Activated T-cell treated with anti-CD3 and anti-CD28 coated beads, Interleukin-2, amount 50 U/mL, for 4 hours (primary cell): ENCODE results near the gene TMEM164. TPM values are rescaled to one million over a fixed set of nuclear protein-coding genes. Genes with fewer than 3 reads are reported as not detected.

Experiments
- ATAC-seq, 2 donors: fragments of 200-7000 bp; cut with Tn5 transposase; one replicate each; pipeline ENCODE4 v1.10.0; 2021
- DNase-seq: peaks from one replicate; pipeline ENCODE4 v3.0.0-alpha.2; 2020
- H3K27me3 Mint-ChIP-seq: one replicate; pipeline ENCODE4 v1.8.0; 2021; ENCODE audit warnings: low read depth, mixed read lengths
- H3K36me3 Mint-ChIP-seq: one replicate; pipeline ENCODE4 v1.8.0; 2022; ENCODE audit warnings: mixed read lengths; ENCODE audit not compliant: insufficient read depth
- H3K4me1 Mint-ChIP-seq: one replicate; pipeline ENCODE4 v1.8.0; 2021; ENCODE audit warnings: low read depth, mixed read lengths
- H3K4me3 Mint-ChIP-seq: one replicate; pipeline ENCODE4 v1.8.0; 2021; ENCODE audit warnings: mild to moderate bottlenecking, moderate library complexity, mixed read lengths
- H3K9me3 Mint-ChIP-seq: one replicate; pipeline ENCODE4 v1.8.0; 2021; ENCODE audit warnings: mixed read lengths
- total RNA-seq, 3 donors: library from RNA; stranded (reverse); gene quantifications; one replicate each; pipeline ENCODE4 v1.2.1, GENCODE V29; 2021

Gene TMEM164
- total RNA-seq, 3 donors from 2014 or later, result 8.6 to 10.6 (median 10.5) TPM

DNA sequence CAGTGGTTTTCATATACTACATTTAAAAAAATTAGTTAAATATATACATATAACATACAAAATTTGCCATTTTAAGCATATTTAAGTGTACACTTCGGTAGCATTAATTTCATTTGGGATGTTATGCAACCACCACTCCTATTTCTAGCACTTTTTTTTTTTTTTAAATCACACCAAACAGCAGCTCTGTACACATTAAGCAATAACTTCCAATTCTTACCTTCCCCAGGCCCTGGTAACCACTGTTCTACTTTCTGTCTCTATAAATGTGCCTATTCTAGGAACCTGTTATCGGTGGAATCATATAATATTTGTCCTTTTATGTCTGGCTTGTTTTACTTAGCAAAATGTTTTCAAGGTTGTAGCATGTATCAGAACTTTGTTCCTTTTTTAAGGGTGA, 39.1 kb downstream of the TMEM164 start:
- ATAC-seq (no peak), DNase-seq (no peak)
- Mint-ChIP-seq H3K27me3 (no peaks in the 10 kb centered on the region), H3K4me3 (no peak overlapping the region), H3K36me3 (no peaks in the 10 kb centered on the region), H3K4me1 (peaks cover 17% of the 10 kb centered on the region), H3K9me3 (no peaks in the 10 kb centered on the region)

DNA sequence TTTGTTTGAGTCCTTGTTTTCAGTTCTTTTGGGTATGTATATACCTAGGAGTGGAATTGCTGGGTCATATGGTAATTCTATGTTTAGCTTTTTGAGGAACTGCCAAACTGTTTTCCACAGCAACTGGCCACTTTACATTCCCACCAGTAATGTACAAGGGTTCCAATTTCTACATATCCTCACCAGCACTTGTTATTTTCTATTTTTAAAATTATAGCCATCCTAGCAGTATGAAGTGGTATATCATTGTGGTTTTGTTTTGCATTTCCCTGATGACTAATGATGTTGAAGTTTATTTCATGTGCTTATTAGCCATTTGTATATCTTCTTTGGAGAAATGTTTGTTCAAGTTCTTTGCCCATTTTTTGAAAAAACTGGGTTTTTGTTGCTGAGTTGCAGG, 39.6 kb downstream of the TMEM164 start:
- no peaks in the 10 kb centered on the region for H3K9me3 Mint-ChIP-seq
- no peak for ATAC-seq
- H3K27me3 Mint-ChIP-seq, result no peaks in the 10 kb centered on the region
- H3K4me3 Mint-ChIP-seq, result no peak overlapping the region
- peaks cover 16% of the 10 kb centered on the region for H3K4me1 Mint-ChIP-seq
- no peak for DNase-seq
- H3K36me3 Mint-ChIP-seq, result no peaks in the 10 kb centered on the region

DNA sequence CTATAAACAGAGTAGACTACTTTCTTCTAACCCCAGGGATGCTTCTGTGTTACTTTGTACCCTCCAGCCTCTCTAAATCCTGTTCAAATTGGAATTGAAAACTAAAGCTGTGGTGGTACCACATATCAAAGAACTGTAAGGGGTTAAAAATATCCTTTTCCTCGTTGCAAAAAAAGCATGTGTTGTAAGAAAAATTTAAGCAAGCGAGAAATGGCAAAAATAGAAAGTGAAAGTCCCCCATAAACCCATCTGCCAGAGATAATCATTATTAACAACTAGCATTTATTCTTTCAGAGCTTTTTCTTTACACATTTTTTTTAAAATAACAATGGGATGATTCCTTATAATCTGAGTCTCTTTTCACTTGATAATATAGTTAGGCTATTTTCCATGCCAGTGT, 40.6 kb downstream of the TMEM164 start:
- Mint-ChIP-seq H3K4me1 (peaks cover 16% of the 10 kb centered on the region), H3K36me3 (peaks cover 3% of the 10 kb centered on the region), H3K9me3 (no peaks in the 10 kb centered on the region), H3K27me3 (no peaks in the 10 kb centered on the region), H3K4me3 (no peak overlapping the region)
- ATAC-seq (no peak), DNase-seq (no peak)

DNA sequence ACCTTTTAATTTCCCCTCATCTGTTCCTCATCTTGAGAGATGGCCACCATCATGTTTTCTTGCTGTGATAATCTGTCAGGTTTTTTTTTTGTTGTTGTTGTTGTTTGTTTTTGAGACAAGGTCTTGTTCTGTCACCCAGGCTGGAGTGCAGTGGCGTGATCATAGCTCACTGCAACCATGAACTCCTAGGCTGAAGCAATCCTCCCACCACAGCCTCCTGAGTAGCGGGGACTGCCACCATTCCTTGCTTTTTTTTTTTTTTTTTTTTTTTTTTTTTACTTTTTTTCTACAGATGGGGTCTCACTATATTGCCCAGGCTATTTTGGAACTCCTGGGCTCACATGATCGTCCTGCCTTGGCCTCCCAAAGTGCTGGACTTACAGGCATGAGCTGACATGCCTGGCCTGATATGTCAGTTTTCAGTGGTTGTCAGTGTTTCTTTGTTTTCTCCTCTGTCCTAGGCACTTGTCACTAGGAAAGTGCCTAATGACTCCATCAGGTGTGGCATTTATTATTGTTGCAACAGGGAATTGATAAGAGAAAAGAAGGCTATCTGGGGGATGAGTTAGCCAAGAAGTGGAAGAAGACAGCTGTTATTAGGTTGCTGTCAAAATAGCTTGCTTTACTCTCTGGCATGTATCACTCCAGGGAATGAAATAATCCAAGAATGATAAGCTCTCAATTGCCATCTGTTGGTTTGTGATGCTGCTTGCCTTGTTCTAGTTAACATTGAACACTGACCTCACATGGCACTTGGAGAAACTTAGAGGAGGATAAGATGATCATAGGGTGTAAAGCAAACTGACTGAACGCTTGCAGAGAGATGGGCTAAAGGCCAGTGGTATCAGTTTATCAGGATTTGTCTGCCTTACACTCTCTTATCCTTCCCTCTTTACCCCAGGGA, 41.7 kb downstream of the TMEM164 start:
- H3K36me3 Mint-ChIP-seq, result peaks cover 7% of the 10 kb centered on the region
- ATAC-seq, result no peak
- H3K9me3 Mint-ChIP-seq, result no peaks in the 10 kb centered on the region
- no peak for DNase-seq
- H3K4me3 Mint-ChIP-seq, result no peak overlapping the region
- H3K27me3 Mint-ChIP-seq, result no peaks in the 10 kb centered on the region
- H3K4me1 Mint-ChIP-seq, result peaks cover 16% of the 10 kb centered on the region

DNA sequence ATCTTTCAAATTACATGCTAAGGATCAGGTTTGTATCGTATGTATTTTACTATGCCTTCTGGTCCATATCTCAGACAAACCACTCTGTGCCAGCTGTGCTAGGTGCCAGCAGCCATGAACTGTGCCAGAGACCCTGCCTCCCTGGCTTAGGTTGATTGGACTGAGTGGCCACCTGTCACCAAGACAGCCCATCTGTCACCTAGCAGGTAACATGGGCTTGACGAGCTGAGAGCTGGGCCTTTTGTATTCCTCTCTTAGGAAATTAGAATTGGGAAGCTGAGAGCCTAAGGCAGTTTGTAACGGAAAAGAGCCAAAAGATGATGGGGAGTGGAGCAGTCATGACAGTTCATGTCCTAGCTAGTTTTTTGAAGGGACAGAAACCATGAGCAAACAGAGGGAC, 42.5 kb downstream of the TMEM164 start:
- Mint-ChIP-seq H3K4me1 (peaks cover 16% of the 10 kb centered on the region), H3K27me3 (no peaks in the 10 kb centered on the region), H3K9me3 (no peaks in the 10 kb centered on the region), H3K36me3 (peaks cover 7% of the 10 kb centered on the region), H3K4me3 (no peak overlapping the region)
- ATAC-seq (no peak), DNase-seq (no peak)

DNA sequence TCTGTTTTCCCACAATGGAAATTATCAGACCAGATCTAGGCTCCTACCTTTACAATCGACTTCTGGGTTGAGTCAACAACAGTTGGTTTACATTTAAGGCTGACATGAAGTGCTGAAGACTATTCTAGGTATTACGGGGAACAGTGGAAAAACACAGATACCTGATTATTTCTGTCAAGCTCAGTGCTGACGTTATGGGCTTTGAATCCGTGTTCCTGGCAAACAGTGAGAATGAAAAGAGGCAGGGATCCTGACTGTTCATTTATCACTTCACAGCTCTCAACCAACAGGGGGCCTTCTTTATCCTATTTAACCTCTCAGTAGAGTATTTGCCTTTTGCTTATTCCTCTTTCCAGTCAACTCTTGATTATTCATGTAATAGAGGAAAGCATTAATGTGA, 43.1 kb downstream of the TMEM164 start:
- no peaks in the 10 kb centered on the region for H3K9me3 Mint-ChIP-seq
- peaks cover 16% of the 10 kb centered on the region for H3K4me1 Mint-ChIP-seq
- ATAC-seq (no peak), DNase-seq (no peak)
- no peaks in the 10 kb centered on the region for H3K27me3 Mint-ChIP-seq
- H3K4me3 Mint-ChIP-seq, result no peak overlapping the region
- peaks cover 7% of the 10 kb centered on the region for H3K36me3 Mint-ChIP-seq

DNA sequence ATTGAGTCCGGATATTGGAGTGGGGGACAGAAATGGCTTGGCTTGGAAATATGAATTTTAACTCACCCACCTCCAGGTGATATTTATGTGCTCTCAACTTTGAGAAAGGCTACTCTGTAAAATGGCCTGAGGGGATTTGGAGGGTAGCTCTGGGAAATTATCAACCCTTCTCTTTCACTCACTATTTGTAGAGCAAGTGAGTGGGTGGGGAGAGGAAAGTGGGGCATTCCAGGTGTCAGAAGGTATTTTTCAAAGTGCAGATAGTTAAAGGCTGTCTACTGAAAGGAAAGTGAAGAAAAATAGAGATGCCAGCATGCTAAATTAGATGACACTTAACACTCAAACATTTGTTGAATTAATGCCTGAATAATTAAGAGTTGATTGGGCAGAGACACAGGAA, 44.1 kb downstream of the TMEM164 start:
- DNase-seq (no peak), ATAC-seq (no peak)
- peaks cover 16% of the 10 kb centered on the region for H3K4me1 Mint-ChIP-seq
- H3K9me3 Mint-ChIP-seq, result no peaks in the 10 kb centered on the region
- H3K27me3 Mint-ChIP-seq, result no peaks in the 10 kb centered on the region
- H3K4me3 Mint-ChIP-seq, result no peak overlapping the region
- H3K36me3 Mint-ChIP-seq, result peaks cover 7% of the 10 kb centered on the region

DNA sequence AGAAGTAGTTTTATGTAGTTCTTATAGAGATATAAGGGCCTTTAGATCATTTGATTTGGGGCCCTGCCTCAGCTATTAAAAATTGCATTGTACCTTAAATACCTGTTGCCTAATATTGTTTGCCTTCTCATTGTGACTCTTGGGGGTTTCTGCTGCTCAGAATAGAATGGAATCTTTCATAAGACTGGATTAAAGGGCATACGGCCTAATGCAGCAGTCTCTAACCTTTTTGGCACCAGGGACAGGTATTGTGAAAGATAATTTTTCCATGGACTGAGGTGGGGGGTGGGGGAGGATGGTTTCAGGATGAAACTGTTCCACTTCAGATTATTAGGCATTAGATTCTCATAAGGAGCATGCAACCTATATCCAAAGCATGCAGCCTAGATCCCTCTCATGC, 46.2 kb downstream of the TMEM164 start:
- H3K4me1 Mint-ChIP-seq, result no peaks in the 10 kb centered on the region
- no peak for DNase-seq
- no peak overlapping the region for H3K4me3 Mint-ChIP-seq
- ATAC-seq, result no peak
- no peaks in the 10 kb centered on the region for H3K27me3 Mint-ChIP-seq
- no peaks in the 10 kb centered on the region for H3K9me3 Mint-ChIP-seq
- H3K36me3 Mint-ChIP-seq, result peaks cover 10% of the 10 kb centered on the region

DNA sequence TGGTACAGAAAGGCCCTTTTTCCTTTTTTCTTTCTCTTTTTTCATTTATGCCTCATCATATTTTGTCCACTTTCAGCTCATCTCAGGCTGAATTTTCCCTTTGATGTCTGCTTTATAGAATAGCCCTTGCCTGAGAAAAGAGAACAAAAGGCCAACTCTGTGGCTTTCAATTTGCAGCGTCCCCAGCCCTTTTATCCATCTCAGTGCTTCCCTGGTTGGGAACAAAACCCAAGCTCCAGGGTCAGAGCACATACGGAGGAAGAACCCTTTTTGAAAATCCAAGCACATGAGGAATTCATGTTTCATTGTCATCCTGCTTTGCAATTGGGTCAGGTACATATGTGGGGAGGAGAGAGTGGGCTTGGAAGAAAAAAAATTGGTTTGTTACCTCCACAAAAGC, 47.5 kb downstream of the TMEM164 start:
- DNase-seq, result no peak
- Mint-ChIP-seq H3K4me3 (no peak overlapping the region), H3K27me3 (no peaks in the 10 kb centered on the region), H3K36me3 (peaks cover 12% of the 10 kb centered on the region), H3K9me3 (no peaks in the 10 kb centered on the region), H3K4me1 (no peaks in the 10 kb centered on the region)
- no peak for ATAC-seq

DNA sequence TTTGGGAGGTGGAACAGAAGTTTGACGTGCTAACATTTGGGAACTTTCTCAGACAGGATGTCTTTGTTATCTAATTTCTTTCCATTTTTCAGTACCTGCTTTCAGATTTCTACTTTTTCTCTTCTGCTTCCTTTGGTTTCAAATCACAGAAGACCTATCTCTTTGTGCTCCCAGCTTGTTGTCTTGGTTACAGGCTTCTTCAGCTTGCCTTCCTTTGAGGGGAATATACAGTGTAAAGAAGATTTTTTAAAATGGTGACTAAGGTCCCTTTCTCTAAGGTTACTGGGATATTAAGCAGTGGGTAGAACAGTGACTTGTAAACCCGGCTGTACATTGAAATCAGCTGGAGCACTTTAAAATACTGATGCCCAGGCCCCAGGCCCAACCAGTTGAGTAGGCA, 48.0 kb downstream of the TMEM164 start:
- no peaks in the 10 kb centered on the region for H3K27me3 Mint-ChIP-seq
- H3K36me3 Mint-ChIP-seq, result peaks cover 16% of the 10 kb centered on the region
- H3K4me1 Mint-ChIP-seq, result no peaks in the 10 kb centered on the region

DNA sequence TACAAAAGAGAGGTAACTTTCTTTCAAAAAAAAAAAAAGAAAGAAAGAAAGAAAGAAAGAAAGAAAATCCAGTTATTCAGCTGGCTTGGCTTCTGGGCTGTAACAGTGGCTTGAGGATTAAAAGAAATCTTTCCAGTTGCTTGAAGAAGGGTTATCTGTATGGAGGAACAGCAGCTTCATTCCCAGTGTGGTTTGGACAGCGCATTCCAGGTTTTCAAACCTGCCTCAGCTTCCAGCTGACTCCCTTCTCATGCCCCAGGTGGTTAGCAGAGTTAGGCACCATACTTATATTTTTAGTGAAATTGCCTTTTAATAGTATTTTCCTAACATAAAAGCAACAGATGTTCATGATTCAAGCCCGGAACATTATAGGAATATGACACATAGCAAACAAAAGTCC, 48.6 kb downstream of the TMEM164 start:
- Mint-ChIP-seq H3K27me3 (no peaks in the 10 kb centered on the region), H3K9me3 (no peaks in the 10 kb centered on the region), H3K4me3 (no peak overlapping the region), H3K36me3 (peaks cover 16% of the 10 kb centered on the region), H3K4me1 (no peaks in the 10 kb centered on the region)
- no peak for DNase-seq
- ATAC-seq, result no peak

More for the DNA sequence above, 48.0 kb downstream of the TMEM164 start:
- DNase-seq, result no peak
- ATAC-seq, result no peak
- Mint-ChIP-seq H3K4me3 (no peak overlapping the region), H3K9me3 (no peaks in the 10 kb centered on the region)

DNA sequence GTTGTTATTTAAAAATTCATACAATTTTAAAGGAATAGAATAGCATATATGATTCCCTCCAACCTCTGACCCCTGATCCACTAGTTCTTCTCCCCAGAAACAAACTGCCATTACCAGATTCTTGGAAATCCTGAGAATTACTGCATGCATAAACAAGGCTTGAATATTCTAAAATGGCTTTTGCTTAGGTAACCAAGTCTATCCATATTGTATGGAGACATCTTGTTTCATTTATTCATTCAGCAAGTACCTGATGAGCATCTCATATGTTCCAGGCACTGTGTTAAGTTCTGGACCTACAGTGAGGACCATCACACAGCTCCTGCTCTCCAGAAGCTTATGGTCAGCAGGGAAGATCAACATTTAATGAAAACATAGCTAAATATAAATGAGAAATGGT, 49.4 kb downstream of the TMEM164 start:
- Mint-ChIP-seq H3K9me3 (no peaks in the 10 kb centered on the region), H3K27me3 (no peaks in the 10 kb centered on the region), H3K4me3 (no peak overlapping the region), H3K4me1 (no peaks in the 10 kb centered on the region), H3K36me3 (peaks cover 16% of the 10 kb centered on the region)
- no peak for DNase-seq
- ATAC-seq, result no peak

DNA sequence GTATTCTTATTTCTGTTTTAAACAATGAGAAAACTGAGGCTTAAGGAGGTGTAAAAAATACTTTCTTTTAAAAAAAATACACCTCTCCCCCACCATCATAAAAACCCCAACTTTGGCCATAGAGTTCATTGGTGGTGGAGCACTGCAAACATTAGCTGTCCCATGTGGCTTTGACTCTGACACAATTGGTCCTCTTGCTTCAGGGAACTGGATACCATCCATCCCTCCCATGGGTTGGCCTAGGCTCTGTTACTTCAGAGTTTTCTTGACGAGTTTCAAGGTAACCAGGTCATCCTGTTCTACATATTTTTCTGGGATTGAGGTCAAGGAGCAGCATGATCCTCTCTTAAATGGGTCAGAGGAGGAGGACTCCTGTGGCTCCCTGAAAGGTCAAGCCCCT, 50.5 kb downstream of the TMEM164 start:
- ATAC-seq, result no peak
- Mint-ChIP-seq H3K4me1 (no peaks in the 10 kb centered on the region), H3K4me3 (no peak overlapping the region), H3K9me3 (no peaks in the 10 kb centered on the region), H3K27me3 (no peaks in the 10 kb centered on the region), H3K36me3 (peaks cover 16% of the 10 kb centered on the region)
- DNase-seq, result no peak

DNA sequence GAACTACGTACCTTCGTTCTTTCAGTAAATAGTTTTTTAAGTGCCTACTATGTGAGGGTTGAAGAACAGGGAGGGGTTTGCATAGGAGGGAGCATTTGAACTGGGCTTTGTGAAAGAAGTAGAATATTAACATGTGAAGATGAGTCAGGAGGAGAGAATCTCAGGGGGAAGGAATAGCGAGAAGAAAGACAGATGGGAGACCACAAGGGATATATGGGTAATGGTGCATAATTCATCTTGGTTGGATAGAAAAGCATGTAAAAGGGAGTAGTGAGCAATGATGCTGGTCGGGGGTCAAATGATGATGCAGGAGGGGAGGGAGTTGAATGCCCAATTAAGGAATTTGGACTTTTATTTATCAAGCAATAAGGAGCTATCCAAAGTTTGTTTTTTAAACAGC, 52.7 kb downstream of the TMEM164 start:
- H3K9me3 Mint-ChIP-seq, result no peaks in the 10 kb centered on the region
- no peaks in the 10 kb centered on the region for H3K4me1 Mint-ChIP-seq
- no peak overlapping the region for H3K4me3 Mint-ChIP-seq
- H3K36me3 Mint-ChIP-seq, result peaks cover 12% of the 10 kb centered on the region
- DNase-seq, result no peak
- no peak for ATAC-seq
- H3K27me3 Mint-ChIP-seq, result no peaks in the 10 kb centered on the region

DNA sequence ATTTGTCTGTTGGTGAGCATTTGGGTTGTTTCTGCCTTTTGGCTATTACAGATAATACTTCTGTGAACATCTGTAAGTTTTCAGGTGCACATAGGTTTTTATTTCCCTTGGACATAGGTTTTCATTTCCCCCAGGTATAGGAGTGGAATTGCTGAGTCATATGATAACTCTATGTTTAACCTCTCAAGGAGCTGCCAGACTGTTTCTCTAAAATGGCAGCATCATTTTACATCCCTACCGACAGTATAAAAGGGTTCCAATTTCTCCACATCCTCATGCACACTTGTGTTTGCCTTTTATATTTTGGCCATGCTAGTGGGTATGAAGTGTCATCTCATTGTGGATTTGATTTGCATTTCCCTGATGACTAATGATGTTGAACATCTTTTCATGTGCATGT, 53.5 kb downstream of the TMEM164 start:
- no peak for ATAC-seq
- Mint-ChIP-seq H3K4me3 (no peak overlapping the region), H3K4me1 (no peaks in the 10 kb centered on the region), H3K27me3 (no peaks in the 10 kb centered on the region), H3K9me3 (no peaks in the 10 kb centered on the region), H3K36me3 (peaks cover 12% of the 10 kb centered on the region)
- DNase-seq, result no peak
